ENCODE measurements around the gene HOXD4.

The HOXD4 gene

GRCh38 chr2:176139661-176140512, 11.5 kb upstream of the HOXD4 start:
- H3K9me3 Mint-ChIP-seq: no peaks in the 10 kb centered on the region
- peak; percentile 22 for DNase-seq
- peaks cover 29% of the 10 kb centered on the region for H3K4me1 Mint-ChIP-seq (ENCODE audit: low read depth)
- peak overlapping the region; percentile 51 for H3K4me3 Mint-ChIP-seq
- peaks cover 93% of the 10 kb centered on the region for H3K27me3 Mint-ChIP-seq
- no peak overlapping the region for H3K27ac Mint-ChIP-seq
- no peaks in the 10 kb centered on the region for H3K36me3 Mint-ChIP-seq (ENCODE audit: low read depth)

DNA sequence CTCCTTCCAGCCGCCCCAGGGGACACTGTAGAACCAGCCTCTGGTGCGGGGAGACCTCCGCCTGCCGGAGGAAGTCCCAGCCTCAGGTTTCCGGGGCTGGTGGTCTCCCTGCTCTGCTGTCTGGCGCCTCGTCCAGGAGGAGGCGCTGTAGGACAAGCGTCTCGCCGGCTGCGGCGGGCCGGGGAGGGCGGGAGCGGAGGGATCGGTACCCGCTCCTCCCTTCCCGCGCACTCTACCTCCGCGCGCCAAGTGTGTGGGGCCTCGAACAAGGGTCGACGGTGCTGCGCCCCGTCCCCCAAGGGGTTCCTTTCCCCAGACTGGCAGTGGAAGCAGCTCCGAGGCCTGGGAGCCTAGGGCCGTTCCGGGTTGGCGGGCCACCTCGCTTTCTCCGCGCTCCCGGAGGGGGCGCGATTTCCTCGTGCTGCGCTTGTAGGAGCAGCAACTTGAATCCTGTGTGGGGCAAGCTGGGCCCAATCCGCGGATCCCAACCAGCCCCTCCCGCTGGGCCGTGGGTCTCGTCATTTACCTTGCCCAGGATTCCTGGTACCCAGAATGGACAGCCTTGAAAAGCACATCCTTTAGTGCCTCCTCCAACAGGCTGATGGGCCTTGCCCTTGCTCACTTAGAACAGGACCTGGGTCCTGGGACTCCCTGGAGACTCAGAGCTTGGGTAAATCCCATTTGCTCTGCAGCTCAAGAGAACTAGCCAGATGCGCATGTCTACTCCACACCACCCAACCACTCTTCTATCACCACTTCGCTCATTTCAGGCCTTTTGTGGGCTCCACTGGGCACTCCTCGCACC, 10.6 kb upstream of the HOXD4 start:
- H3K36me3 Mint-ChIP-seq (ENCODE audit: low read depth): no peaks in the 10 kb centered on the region
- peak; percentile 79 for DNase-seq
- H3K27ac Mint-ChIP-seq: no peak overlapping the region
- H3K27me3 Mint-ChIP-seq: peaks cover 93% of the 10 kb centered on the region
- no peaks in the 10 kb centered on the region for H3K9me3 Mint-ChIP-seq
- H3K4me1 Mint-ChIP-seq (ENCODE audit: low read depth): peaks cover 25% of the 10 kb centered on the region
- H3K4me3 Mint-ChIP-seq: peak overlapping the region; percentile 51

DNA sequence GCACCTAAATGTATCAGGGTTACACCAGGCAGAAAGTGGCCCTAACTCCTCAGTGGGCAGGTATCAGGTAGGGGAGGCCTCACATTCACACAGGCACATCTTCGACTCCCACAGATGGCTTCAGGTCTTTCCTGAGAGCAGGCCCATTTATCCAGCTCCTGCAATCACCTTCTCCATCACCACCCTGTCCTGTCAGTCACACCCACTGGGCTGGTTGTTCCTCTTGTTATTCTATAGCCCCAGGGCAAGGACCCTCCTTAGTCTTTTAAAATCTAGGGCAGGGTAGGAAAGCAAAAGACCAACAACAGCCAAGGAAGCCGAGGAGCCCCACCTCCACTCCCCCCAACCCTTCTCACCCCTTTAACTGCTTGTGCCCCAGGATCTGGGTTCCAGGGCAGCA, 9.1 kb upstream of the HOXD4 start:
- H3K27ac Mint-ChIP-seq: no peak overlapping the region
- DNase-seq: no peak

GRCh38 chr2:176145085-176145969, 6.0 kb upstream of the HOXD4 start:
- no peak for DNase-seq

More for the DNA sequence above, 9.1 kb upstream of the HOXD4 start:
- H3K4me1 Mint-ChIP-seq (ENCODE audit: low read depth): peaks cover 20% of the 10 kb centered on the region
- no peaks in the 10 kb centered on the region for H3K36me3 Mint-ChIP-seq (ENCODE audit: low read depth)
- peaks cover 94% of the 10 kb centered on the region for H3K27me3 Mint-ChIP-seq
- H3K9me3 Mint-ChIP-seq: no peaks in the 10 kb centered on the region
- no peak overlapping the region for H3K4me3 Mint-ChIP-seq

DNA sequence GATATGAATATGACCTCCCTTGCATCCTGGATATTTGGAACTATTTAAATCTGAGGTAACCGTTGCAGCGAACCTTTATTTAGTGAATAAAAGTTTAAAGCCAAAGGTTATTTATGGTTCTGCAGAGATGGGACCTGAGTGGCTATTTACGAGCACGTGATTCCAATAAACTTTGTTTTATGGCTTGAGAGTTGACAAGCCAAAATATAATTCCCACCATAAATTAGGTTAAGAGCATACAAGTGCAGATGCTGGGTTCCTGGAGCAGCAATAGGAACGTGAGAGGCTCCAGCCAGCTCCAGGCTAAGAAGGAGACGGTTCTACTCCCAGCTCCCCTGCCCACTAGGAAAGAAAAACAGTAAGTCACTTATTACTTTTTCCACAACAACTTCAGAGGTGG, 5.2 kb upstream of the HOXD4 start:
- H3K27me3 Mint-ChIP-seq: peaks cover 97% of the 10 kb centered on the region
- no peaks in the 10 kb centered on the region for H3K36me3 Mint-ChIP-seq (ENCODE audit: low read depth)
- DNase-seq: no peak
- peaks cover 6% of the 10 kb centered on the region for H3K4me1 Mint-ChIP-seq (ENCODE audit: low read depth)
- no peak overlapping the region for H3K27ac Mint-ChIP-seq
- H3K9me3 Mint-ChIP-seq: no peaks in the 10 kb centered on the region
- no peak overlapping the region for H3K4me3 Mint-ChIP-seq

More at GRCh38 chr2:176145085-176145969, 6.0 kb upstream of the HOXD4 start:
- Mint-ChIP-seq H3K9me3 (no peaks in the 10 kb centered on the region), H3K4me3 (no peak overlapping the region), H3K27ac (no peak overlapping the region), H3K27me3 (peaks cover 94% of the 10 kb centered on the region), H3K4me1 (ENCODE audit: low read depth) (peaks cover 8% of the 10 kb centered on the region), H3K36me3 (ENCODE audit: low read depth) (no peaks in the 10 kb centered on the region)

- Mint-ChIP-seq H3K4me1 (ENCODE audit: low read depth) (peaks cover 6% of the 10 kb centered on the region), H3K27me3 (peaks cover 96% of the 10 kb centered on the region), H3K9me3 (no peaks in the 10 kb centered on the region), H3K36me3 (ENCODE audit: low read depth) (no peaks in the 10 kb centered on the region), H3K4me3 (no peak overlapping the region), H3K27ac (no peak overlapping the region)
- no peak for DNase-seq
These were observed 4.7 kb upstream of the HOXD4 start for GRCh38 chr2:176146645-176147044.

- no peak overlapping the region for H3K4me3 Mint-ChIP-seq
- no peaks in the 10 kb centered on the region for H3K9me3 Mint-ChIP-seq
- H3K27ac Mint-ChIP-seq: no peak overlapping the region
- H3K4me1 Mint-ChIP-seq (ENCODE audit: low read depth): peaks cover 6% of the 10 kb centered on the region
- H3K27me3 Mint-ChIP-seq: peaks cover 95% of the 10 kb centered on the region
- no peaks in the 10 kb centered on the region for H3K36me3 Mint-ChIP-seq (ENCODE audit: low read depth)
- peak; percentile 24 for DNase-seq
These were observed 4.0 kb upstream of the HOXD4 start for GRCh38 chr2:176147210-176147799.

DNA sequence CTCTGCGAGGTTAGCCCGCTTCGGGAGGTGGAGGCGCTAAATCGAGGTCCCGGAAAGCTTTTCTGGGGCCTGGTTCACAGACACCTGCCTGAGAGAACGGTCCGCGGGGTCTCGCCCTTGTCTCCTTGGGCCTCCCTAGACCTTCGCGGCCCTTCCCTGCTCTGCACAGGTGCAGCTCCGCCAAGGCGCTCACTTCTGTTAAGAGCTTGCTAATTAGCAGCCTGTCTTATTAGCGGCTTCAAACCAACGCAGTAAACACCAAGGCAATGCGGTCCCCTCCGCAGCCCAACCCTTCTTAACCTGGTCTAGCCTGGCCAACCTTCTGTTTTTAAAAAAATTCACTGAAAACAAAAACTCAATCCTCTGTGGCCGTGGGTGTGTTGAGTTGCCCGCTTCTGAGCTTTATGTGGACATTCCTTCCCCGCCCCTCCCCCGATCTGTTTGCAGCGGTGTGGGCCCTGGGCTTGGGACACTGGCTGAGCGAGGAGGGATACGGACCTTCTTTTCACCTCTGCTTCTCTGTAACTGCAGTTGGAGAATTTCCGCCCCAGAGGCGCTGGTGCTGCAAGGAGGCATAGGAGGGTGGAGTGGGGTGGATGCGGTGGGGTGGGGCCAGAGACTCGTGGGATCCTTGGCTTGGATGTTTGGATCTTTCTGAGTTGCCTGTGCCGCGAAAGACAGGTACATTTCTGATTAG, 3.4 kb upstream of the HOXD4 start:
- H3K27me3 Mint-ChIP-seq: peaks cover 94% of the 10 kb centered on the region
- no peak overlapping the region for H3K4me3 Mint-ChIP-seq
- peak; percentile 27 for DNase-seq
- no peaks in the 10 kb centered on the region for H3K36me3 Mint-ChIP-seq (ENCODE audit: low read depth)
- H3K4me1 Mint-ChIP-seq (ENCODE audit: low read depth): peaks cover 6% of the 10 kb centered on the region
- no peaks in the 10 kb centered on the region for H3K9me3 Mint-ChIP-seq
- no peak overlapping the region for H3K27ac Mint-ChIP-seq

DNA sequence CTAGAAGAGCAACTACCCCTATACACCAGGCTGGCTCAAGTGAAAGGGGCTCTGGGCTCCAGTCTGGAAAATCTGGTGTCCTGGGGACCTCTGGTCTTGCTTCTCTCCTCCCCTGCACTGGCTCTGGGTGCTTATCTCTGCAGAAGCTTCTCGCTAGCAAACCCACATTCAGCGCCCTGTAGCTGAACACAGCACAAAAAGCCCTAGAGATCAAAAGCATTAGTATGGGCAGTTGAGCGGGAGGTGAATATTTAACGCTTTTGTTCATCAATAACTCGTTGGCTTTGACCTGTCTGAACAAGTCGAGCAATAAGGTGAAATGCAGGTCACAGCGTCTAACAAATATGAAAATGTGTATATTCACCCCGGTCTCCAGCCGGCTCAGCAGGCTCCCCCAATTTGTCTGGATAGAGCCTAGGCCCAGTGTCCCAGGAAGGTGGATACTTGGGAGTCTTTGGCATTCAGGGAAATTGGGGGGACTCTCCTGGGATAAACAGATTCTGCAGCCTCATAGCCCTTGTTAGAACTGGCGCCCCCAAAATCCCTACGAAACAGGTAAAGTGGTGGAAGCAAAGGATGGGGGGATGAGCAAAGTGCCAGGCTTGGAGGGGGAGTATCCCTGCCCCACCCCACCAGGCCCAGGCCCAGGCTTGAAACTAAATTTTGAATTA, 2.5 kb upstream of the HOXD4 start:
- DNase-seq: no peak
- H3K27me3 Mint-ChIP-seq: peaks cover 94% of the 10 kb centered on the region
- no peaks in the 10 kb centered on the region for H3K9me3 Mint-ChIP-seq
- H3K27ac Mint-ChIP-seq: no peak overlapping the region
- no peak overlapping the region for H3K4me3 Mint-ChIP-seq
- no peaks in the 10 kb centered on the region for H3K36me3 Mint-ChIP-seq (ENCODE audit: low read depth)
- H3K4me1 Mint-ChIP-seq (ENCODE audit: low read depth): peaks cover 6% of the 10 kb centered on the region

DNA sequence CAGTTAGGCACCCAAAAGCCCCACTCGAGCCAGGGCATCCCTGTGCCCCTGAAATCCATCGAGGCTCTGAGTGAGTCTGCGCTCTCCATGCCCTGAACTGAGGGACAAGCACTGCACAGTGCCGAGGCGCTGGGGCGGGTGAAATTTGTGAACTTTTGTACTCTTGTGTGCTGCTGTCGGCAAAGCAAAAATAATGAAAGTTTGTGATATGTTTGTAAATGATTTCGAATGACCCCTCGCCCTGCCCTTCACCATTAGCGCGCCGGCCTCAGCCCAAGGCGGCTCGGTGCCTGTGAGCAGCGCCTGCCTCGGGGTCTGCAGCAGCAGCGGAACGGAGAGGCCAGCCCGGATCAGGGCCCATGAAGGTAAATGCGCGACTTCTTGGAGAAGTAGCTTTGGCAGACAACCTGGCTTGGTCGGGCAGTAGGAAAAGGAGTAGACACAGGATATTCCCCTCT, 1.8 kb upstream of the HOXD4 start:
- Mint-ChIP-seq H3K4me3 (no peak overlapping the region), H3K36me3 (ENCODE audit: low read depth) (no peaks in the 10 kb centered on the region), H3K27ac (no peak overlapping the region), H3K9me3 (no peaks in the 10 kb centered on the region), H3K27me3 (peaks cover 97% of the 10 kb centered on the region), H3K4me1 (ENCODE audit: low read depth) (peaks cover 6% of the 10 kb centered on the region)
- no peak for DNase-seq

DNA sequence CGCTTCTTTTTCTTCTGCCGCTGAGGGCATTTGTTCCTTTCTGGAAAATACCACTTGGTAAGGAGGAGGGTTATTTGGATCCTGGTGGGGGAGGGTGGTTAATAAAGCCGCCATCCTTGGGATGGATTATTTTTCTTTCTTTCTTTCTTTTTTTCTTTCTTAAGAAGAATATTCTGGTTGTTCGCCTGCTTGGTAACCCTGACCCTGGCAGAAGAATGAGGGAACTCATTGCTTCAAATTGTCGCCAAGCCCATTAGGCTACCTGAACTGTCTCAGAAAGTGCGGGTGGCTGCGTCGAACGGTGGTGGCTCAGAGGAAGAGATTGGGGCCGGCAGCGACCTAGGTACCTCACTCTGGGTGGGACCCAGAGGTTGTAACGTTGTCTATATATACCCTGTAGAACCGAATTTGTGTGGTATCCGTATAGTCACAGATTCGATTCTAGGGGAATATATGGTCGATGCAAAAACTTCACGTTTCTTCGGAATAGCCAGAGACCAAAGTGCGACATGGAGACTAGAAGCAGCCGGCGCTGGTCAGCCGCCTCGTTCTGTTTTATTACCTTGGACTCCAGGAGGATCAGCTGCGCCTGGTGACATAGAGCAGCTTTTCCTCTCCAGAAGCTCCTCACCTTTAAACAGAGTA, 1.3 kb upstream of the HOXD4 start:
- no peaks in the 10 kb centered on the region for H3K36me3 Mint-ChIP-seq (ENCODE audit: low read depth)

GRCh38 chr2:176150584-176151441, 537 bp upstream of the HOXD4 start:
- DNase-seq: peak; percentile 21
- H3K4me3 Mint-ChIP-seq: no peak overlapping the region

More for the DNA sequence above, 1.3 kb upstream of the HOXD4 start:
- H3K27ac Mint-ChIP-seq: no peak overlapping the region
- H3K9me3 Mint-ChIP-seq: no peaks in the 10 kb centered on the region
- no peak overlapping the region for H3K4me3 Mint-ChIP-seq
- peaks cover 6% of the 10 kb centered on the region for H3K4me1 Mint-ChIP-seq (ENCODE audit: low read depth)
- peaks cover 97% of the 10 kb centered on the region for H3K27me3 Mint-ChIP-seq
- no peak for DNase-seq

More at GRCh38 chr2:176150584-176151441, 537 bp upstream of the HOXD4 start:
- Mint-ChIP-seq H3K36me3 (ENCODE audit: low read depth) (no peaks in the 10 kb centered on the region), H3K27ac (no peak overlapping the region), H3K9me3 (no peaks in the 10 kb centered on the region), H3K4me1 (ENCODE audit: low read depth) (peaks cover 6% of the 10 kb centered on the region), H3K27me3 (peaks cover 97% of the 10 kb centered on the region)

All from activated T-cell treated with anti-CD3 and anti-CD28 coated beads, Interleukin-2, amount 50 U/mL, for 24 hours (primary cell).